ENCODE data around the gene PAXIP1.

Gene PAXIP1

GRCh38 chr7:154914308-154914995, 88.5 kb downstream of the PAXIP1 start:
- TF ChIP-seq GATA3 (IDR thresholded peaks at IDR 0.05; ENCODE audit: low read depth, low read length): no peak
- no peak for TF ChIP-seq GATA2 (IDR thresholded peaks at IDR 0.05; ENCODE audit: low read depth, low read length)

DNA sequence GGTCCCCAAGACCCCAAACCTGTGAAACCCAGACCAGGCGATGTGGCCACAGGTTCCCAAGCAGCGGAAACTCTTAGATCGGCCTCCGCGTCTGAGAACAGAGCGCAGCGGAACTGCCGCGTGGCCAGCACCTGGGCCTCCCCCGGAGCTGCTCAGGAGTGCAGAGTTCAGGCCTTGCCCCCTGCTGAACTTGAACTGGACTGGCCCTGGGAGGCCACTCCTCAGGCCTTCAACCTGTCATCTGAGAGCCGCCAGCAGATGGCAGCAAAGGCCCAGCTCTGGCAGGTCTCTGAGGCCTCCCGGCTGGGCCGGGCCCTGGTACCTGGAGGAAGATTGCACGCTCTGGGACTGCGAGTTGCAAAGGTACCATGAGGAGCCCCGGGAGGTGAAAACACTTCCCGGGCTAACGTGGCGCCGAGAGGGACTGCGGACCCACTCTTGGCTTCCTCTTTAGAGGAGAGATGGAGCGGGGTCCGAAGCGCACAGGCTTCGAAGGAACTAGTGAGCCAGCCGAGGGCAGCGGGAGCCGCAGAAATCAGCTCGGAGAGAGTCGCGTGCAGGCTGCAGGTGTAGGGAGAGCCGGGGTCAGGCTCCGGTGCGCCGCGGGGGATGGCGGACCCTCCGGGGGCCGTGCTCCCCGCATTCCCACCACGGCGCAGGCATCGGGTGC, 89.2 kb downstream of the PAXIP1 start:
- no peak for TF ChIP-seq GATA2 (IDR thresholded peaks at IDR 0.05; ENCODE audit: low read depth, low read length)
- no peak for TF ChIP-seq GATA3 (IDR thresholded peaks at IDR 0.05; ENCODE audit: low read depth, low read length)

DNA sequence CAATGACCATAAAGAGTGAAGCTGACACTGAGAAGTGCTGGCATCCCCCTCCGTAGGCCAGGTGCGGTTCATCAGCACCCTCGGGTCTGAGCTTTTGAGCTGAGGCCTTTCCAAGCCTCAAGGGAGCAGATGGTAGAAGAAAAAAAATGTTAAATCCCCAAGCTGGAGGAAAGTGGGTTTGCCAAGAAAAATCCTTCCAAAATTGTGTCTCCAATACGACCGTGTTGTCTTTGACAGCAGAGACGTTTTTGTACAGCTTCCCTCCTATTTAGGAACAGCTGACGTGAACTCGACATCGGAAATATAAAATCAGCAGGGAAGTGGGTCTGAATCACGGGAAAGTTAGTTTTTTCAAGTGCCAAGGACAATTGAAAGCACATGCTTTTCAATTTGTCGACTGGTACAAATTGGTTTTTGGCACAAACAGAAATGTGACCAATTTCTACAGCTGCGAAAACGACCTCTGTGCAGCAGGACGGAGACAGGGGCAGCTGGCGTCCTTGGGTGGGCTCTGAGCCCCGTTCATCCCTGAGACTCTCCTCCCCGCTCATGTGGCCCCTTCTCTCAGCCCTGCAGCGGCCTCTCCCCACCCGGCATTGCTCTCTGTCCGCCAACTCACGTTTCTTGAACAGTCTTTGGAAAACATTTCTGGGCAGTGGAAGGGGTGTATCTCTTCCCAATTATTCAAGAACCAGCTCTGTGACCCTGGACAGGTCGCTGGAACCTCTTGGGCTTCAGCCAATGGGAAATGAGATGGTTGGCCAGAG, 89.9 kb downstream of the PAXIP1 start:
- TF ChIP-seq GATA3 (IDR thresholded peaks at IDR 0.05; ENCODE audit: low read depth, low read length) (no peak), GATA2 (IDR thresholded peaks at IDR 0.05; ENCODE audit: low read depth, low read length) (no peak)

DNA sequence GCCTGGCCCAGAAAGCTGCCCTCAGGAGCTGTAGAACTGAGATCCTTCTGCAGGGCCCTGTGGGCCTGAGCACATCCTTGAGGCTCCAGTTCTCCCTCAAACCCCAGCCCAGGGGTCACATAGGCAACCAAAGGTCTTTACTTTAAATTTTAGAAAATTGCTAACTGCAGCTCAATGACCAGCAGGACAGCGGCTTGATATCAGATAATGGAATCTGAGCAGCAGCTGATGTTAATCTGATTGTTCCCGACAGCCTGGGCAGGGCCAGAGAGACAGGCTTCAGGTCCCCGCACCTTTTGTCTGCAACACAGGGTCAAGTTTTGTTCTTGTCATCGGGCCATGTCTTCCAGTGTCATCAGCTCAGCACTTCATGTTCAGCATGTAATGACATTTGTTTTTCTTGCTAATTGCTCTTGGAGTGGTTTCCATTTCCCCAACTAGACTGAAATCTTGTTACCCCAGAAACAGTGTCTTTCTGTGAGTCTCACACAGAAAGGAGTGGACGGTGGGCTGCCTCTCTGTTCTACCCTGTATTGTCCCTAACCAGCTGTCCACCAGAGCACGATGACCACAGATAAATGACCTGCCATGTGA, 91.0 kb downstream of the PAXIP1 start:
- TF ChIP-seq GATA2 (IDR thresholded peaks at IDR 0.05; ENCODE audit: low read depth, low read length) (peak; percentile 66), GATA3 (IDR thresholded peaks at IDR 0.05; ENCODE audit: low read depth, low read length) (no peak)

GRCh38 chr7:154911411-154911810, 91.5 kb downstream of the PAXIP1 start:
- TF ChIP-seq GATA2 (IDR thresholded peaks at IDR 0.05; ENCODE audit: low read depth, low read length): no peak

GRCh38 chr7:154910977-154911376, 91.9 kb downstream of the PAXIP1 start:
- no peak for TF ChIP-seq GATA2 (IDR thresholded peaks at IDR 0.05; ENCODE audit: low read depth, low read length)
- TF ChIP-seq GATA3 (IDR thresholded peaks at IDR 0.05; ENCODE audit: low read depth, low read length): no peak

GRCh38 chr7:154910125-154910524, 92.8 kb downstream of the PAXIP1 start:
- TF ChIP-seq GATA3 (IDR thresholded peaks at IDR 0.05; ENCODE audit: low read depth, low read length): no peak
- no peak for TF ChIP-seq GATA2 (IDR thresholded peaks at IDR 0.05; ENCODE audit: low read depth, low read length)

DNA sequence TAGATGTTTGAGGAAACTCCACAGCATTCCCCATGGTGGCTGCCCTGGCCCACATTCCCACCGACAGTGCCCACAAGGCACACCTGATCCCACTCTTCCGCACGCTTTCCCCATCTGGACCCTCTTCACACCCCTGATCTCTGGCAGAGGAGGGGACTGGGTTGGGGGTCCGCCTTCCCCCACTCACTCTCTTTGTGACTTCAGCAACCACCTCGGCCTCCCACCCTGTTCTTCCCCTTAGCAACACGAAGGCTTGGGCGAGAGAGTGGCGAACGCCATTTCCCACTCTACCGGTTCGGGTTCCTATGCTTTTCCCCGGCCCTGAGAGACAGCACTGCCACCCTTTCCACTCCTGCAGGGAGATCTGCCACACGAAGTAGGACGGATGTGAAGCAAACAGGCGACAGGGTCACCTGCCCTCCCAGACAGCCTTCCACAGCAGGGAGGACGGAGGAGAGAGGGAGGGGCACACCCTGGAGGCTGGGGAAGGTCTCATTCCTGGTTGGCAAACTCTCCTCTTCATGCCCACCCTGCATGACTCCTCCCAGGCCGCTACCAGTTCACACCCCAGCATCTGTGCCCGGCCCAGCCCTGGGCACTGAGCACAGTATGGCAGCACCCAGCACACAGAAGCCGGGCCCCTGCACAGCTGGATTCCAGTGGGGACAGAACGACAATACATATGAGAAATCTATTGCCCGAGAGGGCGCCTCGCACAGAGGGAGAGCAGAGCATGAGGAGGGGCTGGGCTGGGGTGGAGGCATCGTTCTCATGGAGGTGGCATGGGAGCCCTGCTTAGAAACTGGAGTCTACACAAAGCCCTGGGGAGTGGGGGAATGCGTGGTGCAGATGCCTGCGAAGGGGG, 93.5 kb downstream of the PAXIP1 start:
- TF ChIP-seq GATA2 (IDR thresholded peaks at IDR 0.05; ENCODE audit: low read depth, low read length) (no peak), GATA3 (IDR thresholded peaks at IDR 0.05; ENCODE audit: low read depth, low read length) (no peak)

GRCh38 chr7:154907651-154908620, 95.0 kb downstream of the PAXIP1 start:
- TF ChIP-seq GATA3 (IDR thresholded peaks at IDR 0.05; ENCODE audit: low read depth, low read length) (no peak), GATA2 (IDR thresholded peaks at IDR 0.05; ENCODE audit: low read depth, low read length) (no peak)

- TF ChIP-seq GATA3 (IDR thresholded peaks at IDR 0.05; ENCODE audit: low read depth, low read length): no peak
- no peak for TF ChIP-seq GATA2 (IDR thresholded peaks at IDR 0.05; ENCODE audit: low read depth, low read length)
These were observed 96.1 kb downstream of the PAXIP1 start for GRCh38 chr7:154906736-154907355.

DNA sequence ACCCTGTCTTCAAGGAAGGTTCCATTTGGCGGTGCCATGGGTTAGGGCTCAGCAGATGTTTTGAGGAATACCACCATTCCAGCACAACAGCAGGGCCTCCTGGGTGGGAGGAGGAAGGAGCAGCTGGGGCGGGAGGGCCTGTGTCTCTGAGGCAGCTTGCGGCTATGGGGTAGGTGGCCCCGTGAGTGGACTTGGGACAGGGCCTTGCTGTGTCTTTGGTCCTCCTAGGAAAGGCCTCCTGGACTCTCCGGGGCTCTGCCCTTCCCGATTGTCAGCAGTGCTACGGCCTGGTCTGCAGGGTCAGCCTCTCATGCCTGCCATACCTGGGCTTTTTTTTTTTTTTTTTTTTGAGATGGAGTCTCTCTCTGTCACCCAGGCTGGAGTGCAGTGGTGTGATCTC, 96.7 kb downstream of the PAXIP1 start:
- TF ChIP-seq GATA2 (IDR thresholded peaks at IDR 0.05; ENCODE audit: low read depth, low read length) (no peak), GATA3 (IDR thresholded peaks at IDR 0.05; ENCODE audit: low read depth, low read length) (no peak)

DNA sequence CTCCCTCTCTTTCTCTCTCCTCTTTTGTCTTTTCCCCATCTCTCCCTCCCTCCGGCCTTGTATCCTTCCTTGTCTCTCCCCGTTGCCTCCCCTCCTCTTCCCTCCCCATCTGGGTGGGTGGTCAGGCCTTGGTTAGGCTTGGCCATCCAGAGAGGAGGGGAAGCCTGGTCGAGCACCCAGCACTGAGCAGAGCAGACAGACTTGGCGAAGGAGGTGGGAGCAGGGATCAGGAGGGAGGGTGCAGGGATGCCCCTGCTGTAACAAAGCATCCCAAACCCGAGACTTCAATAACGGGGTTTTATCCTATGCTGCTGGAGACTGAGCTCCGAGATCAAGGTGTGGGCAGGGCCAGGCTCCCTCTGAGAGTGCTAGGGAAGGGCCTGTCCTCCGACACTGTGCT, 97.3 kb downstream of the PAXIP1 start:
- TF ChIP-seq GATA2 (IDR thresholded peaks at IDR 0.05; ENCODE audit: low read depth, low read length) (no peak), GATA3 (IDR thresholded peaks at IDR 0.05; ENCODE audit: low read depth, low read length) (no peak)
